ENCODE data around the gene NR5A2.

GRCh38 chr1:200176798-200177197 is 149.3 kb downstream of the NR5A2 start:
- TF ChIP-seq CTCF (IDR thresholded peaks at IDR 0.05) (no peak), POLR2A (IDR thresholded peaks at IDR 0.05) (no peak), EP300 (IDR thresholded peaks at IDR 0.05) (no peak), POLR2AphosphoS5 (IDR thresholded peaks at IDR 0.05) (no peak)
